GM12891 (cell line): ENCODE results near the gene OR4Q3. TPM values are rescaled to one million over a fixed set of nuclear protein-coding genes. Genes with fewer than 3 reads are reported as not detected.
"Not testable (repeated sequence)": the region's sequence is repeated elsewhere in the genome, so short reads cannot be mapped to it uniquely, and the experiment has no call there.

Source experiments
- DNase-seq: peaks from one replicate; pipeline ENCODE4 v3.0.0; 2011; ENCODE audit warnings: low spot score; ENCODE audit not compliant: insufficient read length
- FAIRE-seq: peaks from 2 replicates; lab custom pipeline; 2011; peaks lifted over from hg19 to GRCh38; lab: Jason Lieb, UNC
- PAX5 ChIP-seq: IDR thresholded peaks from 2 replicates; pipeline ENCODE4 v1.6.1; 2011; ENCODE audit warnings: low read length, moderate library complexity, mild to moderate bottlenecking; ENCODE audit not compliant: insufficient read depth, severe bottlenecking
- POLR2A ChIP-seq: IDR thresholded peaks from 2 replicates; pipeline ENCODE4 v1.6.1; 2011; ENCODE audit warnings: low read depth, low read length, control low read depth
- POLR2AphosphoS5 ChIP-seq: IDR thresholded peaks from 2 replicates; pipeline ENCODE4 v1.6.1; 2011; ENCODE audit warnings: low read depth, low read length, control low read depth
- POU2F2 ChIP-seq: IDR thresholded peaks from 2 replicates; pipeline ENCODE4 v1.6.1; 2011; ENCODE audit warnings: low read depth, mild to moderate bottlenecking, control low read depth, low read length, moderate library complexity
- SPI1 ChIP-seq: IDR thresholded peaks from 2 replicates; pipeline ENCODE4 v1.6.1; 2011; ENCODE audit warnings: low read depth, low read length, control low read depth
- TAF1 ChIP-seq: IDR thresholded peaks from 2 replicates; pipeline ENCODE4 v1.6.1; 2011; ENCODE audit warnings: low read depth, low read length, control low read depth
- polyA plus RNA-seq: library from polyadenylated mRNA; unstranded; fragments of >200 nt; gene quantifications from one replicate; pipeline ENCODE4 v1.2.1, GENCODE V29; 2012; ENCODE audit warnings: low read depth, missing spikeins, inconsistent platforms; ENCODE audit not compliant: missing spikeins

Gene OR4Q3
- not detected for polyA plus RNA-seq

- DNase-seq (no peak), FAIRE-seq (no peak)
- TF ChIP-seq POLR2A (no peak), POU2F2 (no peak), POLR2AphosphoS5 (no peak), PAX5 (no peak)
Measured at GRCh38 chr14:19743256-19743655, at the start of gene OR4Q3. TSS of gene OR4Q3 (plus strand) at chr14:19743571.

DNA sequence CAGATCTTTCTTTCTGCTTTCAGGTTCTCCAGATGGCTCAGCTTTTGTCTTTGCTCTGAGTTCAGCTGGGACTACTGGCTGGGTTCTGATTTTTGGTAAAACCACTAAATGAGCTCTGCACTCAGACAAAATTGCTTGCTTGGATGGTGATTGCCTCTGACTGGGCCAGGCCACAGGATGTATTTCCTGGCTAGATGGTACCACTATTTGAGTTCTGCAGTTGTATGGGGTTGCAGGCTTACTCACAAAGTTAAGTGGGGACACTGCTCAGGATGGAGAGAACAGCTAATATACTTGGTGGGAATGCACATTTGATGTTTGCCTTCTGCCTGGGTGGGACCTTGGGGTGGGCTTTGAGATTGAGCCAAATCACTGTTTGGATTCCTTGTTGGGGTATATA, 14.0 kb upstream of the OR4Q3 start:
- no peak for FAIRE-seq
- no peak for TF ChIP-seq SPI1
- no peak for TF ChIP-seq PAX5
- TF ChIP-seq POLR2A: no peak
- no peak for TF ChIP-seq POU2F2
- TF ChIP-seq TAF1: no peak
- TF ChIP-seq POLR2AphosphoS5: no peak
- no peak for DNase-seq

DNA sequence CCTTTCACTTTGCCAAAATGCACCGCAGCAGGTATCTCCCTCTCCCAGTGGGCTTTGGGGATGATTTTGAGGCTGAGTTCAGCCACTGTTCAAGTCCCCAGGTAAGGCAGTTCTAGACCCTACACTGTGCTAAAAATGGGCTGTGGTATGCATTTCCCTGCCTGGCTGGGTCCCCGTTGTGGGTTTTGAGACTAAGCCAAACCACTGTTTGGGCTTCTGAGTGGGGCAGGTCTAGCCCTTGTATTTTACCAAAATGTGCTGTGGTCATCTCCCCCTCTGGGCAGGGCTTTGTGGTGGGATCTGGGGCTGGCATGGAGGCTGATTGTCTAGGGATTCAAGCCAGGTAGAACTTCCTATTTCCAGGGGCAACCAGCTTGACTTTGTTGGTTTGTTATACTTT, 13.6 kb upstream of the OR4Q3 start:
- DNase-seq (no peak), FAIRE-seq (no peak)
- no peak for TF ChIP-seq POLR2A
- no peak for TF ChIP-seq SPI1
- no peak for TF ChIP-seq PAX5
- TF ChIP-seq POLR2AphosphoS5: no peak
- TF ChIP-seq TAF1: no peak
- TF ChIP-seq POU2F2: no peak

DNA sequence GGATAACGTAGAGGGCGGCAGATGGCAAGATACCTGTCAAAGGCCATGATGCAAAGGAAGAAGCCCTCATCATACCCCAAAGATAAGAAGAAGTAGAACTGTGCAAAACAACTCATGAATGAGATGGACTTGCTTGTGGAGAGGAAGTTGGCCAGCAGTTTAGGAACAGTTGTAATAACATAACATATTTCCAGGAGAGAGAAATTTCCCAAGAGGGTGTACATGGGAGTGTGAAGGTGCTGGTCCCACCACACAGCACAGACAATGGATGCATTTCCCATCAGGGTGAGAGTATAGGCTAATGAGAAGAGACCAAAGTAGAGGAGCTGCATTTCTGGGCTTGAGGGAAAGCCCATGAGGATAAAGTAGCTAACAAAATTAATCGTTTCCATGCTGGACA, 9.5 kb upstream of the OR4Q3 start:
- DNase-seq: not testable (repeated sequence)

GRCh38 chr14:19752316-19752715, 8.9 kb downstream of the OR4Q3 start:
- not testable (repeated sequence) for DNase-seq, FAIRE-seq

More for the DNA sequence above, 9.5 kb upstream of the OR4Q3 start:
- FAIRE-seq: not testable (repeated sequence)

- DNase-seq (no peak), FAIRE-seq (no peak)
- no peak for TF ChIP-seq PAX5
Measured at GRCh38 chr14:19754172-19754571, 10.8 kb downstream of the OR4Q3 start.

GRCh38 chr14:19771491-19771890, 28.1 kb downstream of the OR4Q3 start:
- not testable (repeated sequence) for FAIRE-seq, DNase-seq

DNA sequence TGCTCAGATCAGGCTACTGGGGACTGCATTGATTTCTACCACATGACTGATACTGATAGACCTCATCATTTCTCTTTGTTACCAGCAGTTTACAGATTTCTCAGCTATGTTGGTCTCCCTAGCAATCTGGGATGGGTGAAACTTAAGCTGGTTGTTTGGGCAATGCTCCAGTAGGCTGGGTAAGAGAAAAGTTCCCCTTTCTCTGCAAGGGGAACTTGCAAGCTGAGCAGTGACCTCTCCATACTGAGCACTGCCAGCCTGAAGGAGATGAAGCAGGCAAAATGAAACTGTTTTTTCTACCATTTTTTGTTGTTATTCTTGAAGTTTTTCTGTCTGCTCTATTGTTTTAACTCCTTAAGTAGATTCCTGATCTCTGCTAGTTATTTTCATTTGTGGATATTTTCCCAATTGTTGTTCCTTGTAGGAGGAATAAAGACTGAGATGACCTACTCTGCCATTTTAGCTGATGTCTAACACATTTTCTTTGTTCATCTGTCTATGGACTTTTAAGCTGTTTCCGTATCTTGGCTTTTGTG, 28.6 kb downstream of the OR4Q3 start:
- DNase-seq (no peak), FAIRE-seq (no peak)
- TF ChIP-seq POLR2A (no peak), TAF1 (no peak), POU2F2 (no peak), POLR2AphosphoS5 (no peak), SPI1 (no peak), PAX5 (no peak)

- FAIRE-seq, DNase-seq: not testable (repeated sequence)
- peak; percentile 67; the same call in 1 of the 2 replicates for TF ChIP-seq SPI1
Measured at GRCh38 chr14:19772454-19772853, 29.1 kb downstream of the OR4Q3 start.

DNA sequence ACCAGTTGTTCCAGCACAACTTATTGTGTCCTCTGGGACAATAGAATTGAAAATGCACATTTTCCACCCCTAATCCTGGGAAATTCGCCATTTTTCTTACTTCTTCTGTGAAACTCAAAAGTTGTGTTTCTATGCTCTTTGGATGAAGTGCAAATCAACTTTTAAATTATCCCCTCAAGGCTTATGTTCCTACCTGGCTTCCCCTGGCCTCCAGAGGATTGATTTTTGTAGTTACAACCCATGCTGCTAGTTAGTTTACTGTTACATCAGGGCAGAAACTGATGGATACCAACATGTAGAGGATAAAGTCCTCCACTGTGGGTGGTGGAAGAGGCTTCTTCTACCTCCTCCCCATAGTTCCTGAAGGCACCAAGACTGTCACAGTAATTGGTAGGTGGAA, 29.8 kb downstream of the OR4Q3 start, which contains the start of gene OR4M1:
Gene OR4M1, plus strand, starts transcription at position 301 of the 400 bp plus-strand sequence. CDS start 6,819 bp downstream, outside the sequence.
- DNase-seq, FAIRE-seq: not testable (repeated sequence)

GRCh38 chr14:19775587-19775986, 32.2 kb downstream of the OR4Q3 start:
- FAIRE-seq: no peak
- no peak for DNase-seq
- no peak for TF ChIP-seq PAX5
- no peak for TF ChIP-seq POLR2A
- TF ChIP-seq TAF1: no peak

- FAIRE-seq, DNase-seq: not testable (repeated sequence)
Measured at GRCh38 chr14:19785848-19786247, 42.5 kb downstream of the OR4Q3 start.

DNA sequence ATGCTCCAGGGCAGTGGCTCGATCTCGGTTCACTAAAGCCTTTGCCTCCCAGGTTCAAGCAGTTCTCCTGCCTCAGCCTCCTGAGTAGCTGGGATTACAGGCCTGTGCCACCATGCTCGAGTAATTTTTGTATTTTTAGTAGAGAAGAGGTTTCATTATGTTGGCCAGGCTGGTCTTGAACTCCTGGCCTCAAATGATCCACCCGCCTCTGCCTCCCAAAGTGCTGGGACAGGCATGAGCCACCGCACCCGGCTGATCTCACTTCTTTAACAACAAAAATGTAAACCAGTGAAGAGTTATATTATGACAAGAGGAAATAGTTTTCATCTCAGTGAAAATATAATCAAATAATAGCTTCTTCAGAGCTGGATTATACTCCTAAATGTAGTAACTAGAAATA, 43.9 kb downstream of the OR4Q3 start:
- not testable (repeated sequence) for FAIRE-seq

DNA sequence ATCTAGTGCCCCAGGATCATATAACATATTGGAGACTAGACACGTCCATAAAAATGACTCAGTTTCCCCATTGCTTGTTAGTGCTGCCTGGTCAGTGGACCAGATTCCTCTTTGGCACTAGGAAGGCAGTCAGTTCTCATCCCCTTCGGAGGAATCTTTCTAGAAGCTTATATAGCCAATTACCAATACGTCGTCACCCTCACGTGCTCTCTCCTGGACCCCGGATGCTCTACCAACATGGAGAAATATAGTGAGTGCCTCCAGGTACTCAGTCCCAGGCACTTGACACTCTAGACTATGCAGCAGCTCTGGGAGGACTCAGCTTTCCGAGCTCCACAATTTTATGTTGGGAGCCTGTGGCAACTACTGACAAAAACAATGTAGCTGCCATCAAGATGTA, 44.8 kb downstream of the OR4Q3 start:
- FAIRE-seq, DNase-seq: not testable (repeated sequence)

More for the DNA sequence above, 43.9 kb downstream of the OR4Q3 start:
- DNase-seq: not testable (repeated sequence)

DNA sequence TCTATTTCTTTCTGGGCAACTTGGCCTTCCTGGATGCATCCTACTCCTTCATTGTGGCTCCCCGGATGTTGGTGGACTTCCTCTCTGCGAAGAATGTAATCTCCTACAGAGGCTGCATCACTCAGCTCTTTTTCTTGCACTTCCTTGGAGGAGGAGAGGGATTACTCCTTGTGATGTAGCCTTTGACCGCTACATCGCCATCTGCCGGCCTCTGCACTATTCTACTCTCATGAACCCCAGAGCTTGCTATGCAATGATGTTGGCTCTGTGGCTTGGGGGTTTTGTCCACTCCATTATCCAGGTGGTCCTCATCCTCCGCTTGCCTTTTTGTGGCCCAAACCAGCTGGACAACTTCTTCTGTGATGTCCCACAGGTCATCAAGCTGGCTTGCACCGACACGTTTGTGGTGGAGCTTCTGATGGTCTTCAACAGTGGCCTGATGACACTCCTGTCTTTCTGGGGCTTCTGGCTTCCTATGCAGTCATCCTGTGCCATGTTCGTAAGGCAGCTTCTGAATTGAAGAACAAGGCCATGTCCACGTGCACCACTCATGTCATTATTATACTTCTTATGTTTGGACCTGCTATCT, 53.2 kb downstream of the OR4Q3 start:
- FAIRE-seq, DNase-seq: not testable (repeated sequence)
